ENCODE data around the gene INSIG1. TPM values are rescaled to one million over a fixed set of nuclear protein-coding genes. Genes with fewer than 3 reads are reported as not detected.

Gene INSIG1
- total and polyA plus RNA-seq, 4 donors = 54.2 to 264 (median 119) TPM

DNA sequence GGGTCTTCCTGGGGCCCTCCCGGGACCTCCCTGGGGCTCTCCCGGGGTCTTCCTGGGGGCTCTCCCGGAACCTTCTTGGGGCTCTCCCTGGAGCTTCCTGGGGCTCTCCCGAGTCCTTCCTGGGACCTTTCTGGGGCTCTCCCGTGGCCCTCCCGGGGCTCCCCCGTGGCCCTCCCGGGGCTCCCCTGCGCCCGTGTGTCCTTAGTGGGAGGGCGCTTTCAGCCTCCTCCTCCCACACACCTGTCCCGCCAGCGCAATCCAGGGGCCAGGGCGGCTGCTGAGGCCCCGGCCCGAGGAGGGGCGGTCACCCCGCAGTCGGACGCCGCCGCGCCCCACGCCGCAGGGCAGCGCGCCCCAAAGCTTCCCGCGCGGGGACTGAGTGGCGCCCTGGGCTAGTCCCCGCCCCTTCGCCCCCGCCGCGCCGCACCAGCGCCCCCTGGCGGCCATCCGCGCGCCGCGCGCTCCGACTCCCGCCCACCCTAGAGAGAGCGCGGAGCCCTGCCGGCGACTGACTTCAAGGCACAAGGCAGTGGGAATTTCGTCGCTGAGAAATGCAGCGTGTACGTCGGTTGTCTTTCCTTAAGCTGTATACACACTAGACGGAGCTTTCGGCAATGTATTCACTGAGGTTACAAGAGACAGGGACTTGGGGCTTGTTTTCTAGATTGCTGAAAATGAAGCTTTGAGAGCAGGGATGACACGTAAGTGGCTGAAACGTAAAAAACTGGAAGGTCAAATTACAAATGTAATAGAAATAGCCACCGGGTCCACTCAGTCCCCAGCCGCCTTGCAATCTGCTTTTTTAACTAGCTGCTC, 47.1 kb downstream of the INSIG1 start:
- TF ChIP-seq CTCF (IDR thresholded peaks at IDR 0.05; ENCODE audit: control extremely low read depth, extremely low read depth) = peak; percentile 87
- Histone ChIP-seq H3K4me1 (ENCODE audit: control insufficient read depth in 5 of 5, insufficient read depth in 5 of 5, low read length in 5 of 5) (peaks cover 0 to 5% (median 0%) of the 10 kb centered on the region in 5 donors), H3K9me3 (ENCODE audit: control insufficient read depth in 4 of 4, insufficient read depth in 3 of 4, low read length in 3 of 4) (no peaks in the 10 kb centered on the region), H3K27me3 (ENCODE audit: control insufficient read depth in 3 of 3, insufficient read depth in 3 of 3, low read length in 2 of 3) (peaks cover 0 to 13% (median 6%) of the 10 kb centered on the region in 3 donors), H3K9ac (ENCODE audit: insufficient read depth in 1 of 2, low read length in 2 of 2) (peak overlapping the region in 1 of 2 donors; percentile 13), H3K36me3 (ENCODE audit: control insufficient read depth in 4 of 4, insufficient read depth in 4 of 4, low read length in 4 of 4) (no peaks in the 10 kb centered on the region), H3K4me3 (no peak overlapping the region), H3K27ac (ENCODE audit: low read depth in 1 of 2, low read length in 1 of 2) (no peak overlapping the region)
- DNase-seq (peak; percentile 73 to 86 (median 82)), ATAC-seq (ENCODE audit: insufficient read depth, low FRiP score) (peak; percentile 99)
- WGBS, 2 donors = 2 to 3% methylated on average over 48 to 62 of the region's 62 CpGs

DNA sequence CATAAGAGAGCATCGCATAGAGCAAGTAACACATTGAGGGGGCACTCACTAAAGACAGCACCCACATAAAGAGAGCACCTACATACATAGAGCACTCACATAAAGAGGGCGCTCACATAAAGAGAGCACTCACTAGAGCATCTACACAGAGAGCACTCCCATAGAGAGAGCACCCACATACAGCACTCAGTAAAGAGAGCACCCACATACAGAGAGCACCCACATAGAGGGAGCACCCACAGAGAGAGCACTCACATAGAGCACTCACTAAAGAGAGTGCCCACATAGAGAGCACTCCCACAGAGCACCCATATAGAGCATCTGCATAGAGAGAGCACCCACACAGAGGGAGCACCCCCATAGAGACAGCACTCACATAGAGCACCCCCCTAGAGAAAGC, 47.8 kb downstream of the INSIG1 start:
- WGBS, 2 donors = 63 to 65% methylated on average over 2 of the region's 2 CpGs
- H3K27ac ChIP-seq (ENCODE audit: low read depth in 1 of 2, low read length in 1 of 2) = no peak overlapping the region
- DNase-seq (no peak), ATAC-seq (ENCODE audit: insufficient read depth, low FRiP score) (no peak)
- H3K4me1 ChIP-seq (ENCODE audit: control insufficient read depth in 5 of 5, insufficient read depth in 5 of 5, low read length in 5 of 5) = peaks cover 0 to 5% (median 0%) of the 10 kb centered on the region in 5 donors
- no peak overlapping the region for H3K4me3 ChIP-seq
- no peak for TF ChIP-seq CTCF (IDR thresholded peaks at IDR 0.05; ENCODE audit: control extremely low read depth, extremely low read depth)
- peaks cover 0 to 13% (median 6%) of the 10 kb centered on the region in 3 donors for H3K27me3 ChIP-seq (ENCODE audit: control insufficient read depth in 3 of 3, insufficient read depth in 3 of 3, low read length in 2 of 3)
- no peaks in the 10 kb centered on the region for H3K9me3 ChIP-seq (ENCODE audit: control insufficient read depth in 4 of 4, insufficient read depth in 3 of 4, low read length in 3 of 4)
- no peaks in the 10 kb centered on the region for H3K36me3 ChIP-seq (ENCODE audit: control insufficient read depth in 4 of 4, insufficient read depth in 4 of 4, low read length in 4 of 4)
- H3K9ac ChIP-seq (ENCODE audit: insufficient read depth in 1 of 2, low read length in 2 of 2) = peak overlapping the region in 1 of 2 donors; percentile 13

GRCh38 chr7:155346285-155346684, 48.6 kb downstream of the INSIG1 start:
- no peak overlapping the region for H3K4me3 ChIP-seq
- TF ChIP-seq CTCF (IDR thresholded peaks at IDR 0.05; ENCODE audit: control extremely low read depth, extremely low read depth) = no peak
- ATAC-seq (ENCODE audit: insufficient read depth, low FRiP score) (no peak), DNase-seq (no peak)
- peaks cover 0 to 8% (median 6%) of the 10 kb centered on the region in 3 donors for H3K27me3 ChIP-seq (ENCODE audit: control insufficient read depth in 3 of 3, insufficient read depth in 3 of 3, low read length in 2 of 3)
- no peak overlapping the region for H3K27ac ChIP-seq (ENCODE audit: low read depth in 1 of 2, low read length in 1 of 2)
- no peak overlapping the region for H3K9ac ChIP-seq (ENCODE audit: insufficient read depth in 1 of 2, low read length in 2 of 2)
- 91 to 95% methylated on average over 1 of the region's 1 CpG for WGBS, 2 donors
- H3K36me3 ChIP-seq (ENCODE audit: control insufficient read depth in 4 of 4, insufficient read depth in 4 of 4, low read length in 4 of 4) = no peaks in the 10 kb centered on the region
- no peaks in the 10 kb centered on the region for H3K9me3 ChIP-seq (ENCODE audit: control insufficient read depth in 4 of 4, insufficient read depth in 3 of 4, low read length in 3 of 4)
- H3K4me1 ChIP-seq (ENCODE audit: control insufficient read depth in 5 of 5, insufficient read depth in 5 of 5, low read length in 5 of 5) = peaks cover 0 to 5% (median 0%) of the 10 kb centered on the region in 5 donors
